ENCODE measurements around the gene RBBP5. TPM values are rescaled to one million over a fixed set of nuclear protein-coding genes. Genes with fewer than 3 reads are reported as not detected.

RBBP5 gene
- total RNA-seq, 1 experiment from 2014 or later: 23.8 TPM

GRCh38 chr1:205109269-205109668 lies 12.5 kb downstream of the RBBP5 start:
- no peak overlapping the region for H3K27ac Mint-ChIP-seq
- POLR2A ChIA-PET: no interaction called here
- no peak for TF ChIP-seq TP53 (CRISPR knock-in tag; IDR thresholded peaks at IDR 0.05)
- TF ChIP-seq KAT7 (CRISPR knock-in tag; IDR thresholded peaks at IDR 0.05; ENCODE audit: borderline replicate concordance): no peak
- no peak for TF ChIP-seq ZNF121 (CRISPR knock-in tag; IDR thresholded peaks at IDR 0.05)
- no peak for TF ChIP-seq GABPB1 (CRISPR knock-in tag; IDR thresholded peaks at IDR 0.05)
- no peak for TF ChIP-seq RORB (CRISPR knock-in tag; IDR thresholded peaks at IDR 0.05)
- TF ChIP-seq, protein P1, sequence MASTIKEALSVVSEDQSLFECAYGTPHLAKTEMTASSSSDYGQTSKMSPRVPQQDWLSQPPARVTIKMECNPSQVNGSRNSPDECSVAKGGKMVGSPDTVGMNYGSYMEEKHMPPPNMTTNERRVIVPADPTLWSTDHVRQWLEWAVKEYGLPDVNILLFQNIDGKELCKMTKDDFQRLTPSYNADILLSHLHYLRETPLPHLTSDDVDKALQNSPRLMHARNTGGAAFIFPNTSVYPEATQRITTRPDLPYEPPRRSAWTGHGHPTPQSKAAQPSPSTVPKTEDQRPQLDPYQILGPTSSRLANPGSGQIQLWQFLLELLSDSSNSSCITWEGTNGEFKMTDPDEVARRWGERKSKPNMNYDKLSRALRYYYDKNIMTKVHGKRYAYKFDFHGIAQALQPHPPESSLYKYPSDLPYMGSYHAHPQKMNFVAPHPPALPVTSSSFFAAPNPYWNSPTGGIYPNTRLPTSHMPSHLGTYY (CRISPR knock-in tag; IDR thresholded peaks at IDR 0.05): no peak
- TF ChIP-seq, protein P2, sequence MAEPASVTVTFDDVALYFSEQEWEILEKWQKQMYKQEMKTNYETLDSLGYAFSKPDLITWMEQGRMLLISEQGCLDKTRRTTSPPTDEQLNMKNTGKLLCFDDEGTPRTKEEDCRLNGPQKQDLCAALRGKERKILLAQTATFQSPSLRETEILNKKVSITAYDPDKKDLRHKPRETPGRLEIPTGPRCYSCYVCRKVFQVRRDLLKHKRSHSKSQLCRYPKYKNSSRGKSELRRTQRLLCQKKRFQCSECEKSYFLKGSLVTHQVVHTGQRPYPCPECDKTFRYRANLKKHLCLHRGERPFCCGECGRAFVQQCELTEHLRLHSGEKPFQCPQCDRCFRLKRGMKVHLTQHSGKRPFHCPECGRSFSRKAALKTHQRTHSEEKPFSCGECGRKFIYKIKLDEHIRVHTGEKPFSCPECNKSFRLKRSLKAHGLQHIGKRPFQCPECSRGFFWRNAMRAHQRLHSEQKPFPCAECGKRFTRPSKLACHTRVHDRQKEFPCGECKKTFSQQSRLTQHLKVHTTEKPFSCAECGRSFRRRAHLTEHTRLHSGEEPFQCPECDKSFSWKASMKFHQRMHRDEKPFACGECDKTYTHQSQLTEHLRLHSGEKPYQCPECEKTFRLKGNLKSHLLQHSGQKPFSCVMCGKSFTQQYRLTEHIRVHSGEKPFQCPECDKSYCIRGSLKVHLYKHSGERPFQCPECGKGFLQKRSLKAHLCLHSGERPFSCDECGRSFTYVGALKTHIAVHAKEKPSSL (CRISPR knock-in tag; conservative IDR thresholded peaks at IDR 0.05): no peak
- no peak for TF ChIP-seq JAZF1 (CRISPR knock-in tag; IDR thresholded peaks at IDR 0.05)
- TF ChIP-seq, protein P3, sequence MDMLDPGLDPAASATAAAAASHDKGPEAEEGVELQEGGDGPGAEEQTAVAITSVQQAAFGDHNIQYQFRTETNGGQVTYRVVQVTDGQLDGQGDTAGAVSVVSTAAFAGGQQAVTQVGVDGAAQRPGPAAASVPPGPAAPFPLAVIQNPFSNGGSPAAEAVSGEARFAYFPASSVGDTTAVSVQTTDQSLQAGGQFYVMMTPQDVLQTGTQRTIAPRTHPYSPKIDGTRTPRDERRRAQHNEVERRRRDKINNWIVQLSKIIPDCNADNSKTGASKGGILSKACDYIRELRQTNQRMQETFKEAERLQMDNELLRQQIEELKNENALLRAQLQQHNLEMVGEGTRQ (CRISPR knock-in tag; IDR thresholded peaks at IDR 0.05): no peak
- no peak for TF ChIP-seq ZNF396 (CRISPR knock-in tag; IDR thresholded peaks at IDR 0.05; ENCODE audit: borderline replicate concordance)
- TF ChIP-seq ETV6 (CRISPR knock-in tag; IDR thresholded peaks at IDR 0.05): no peak
- TF ChIP-seq, protein P4, sequence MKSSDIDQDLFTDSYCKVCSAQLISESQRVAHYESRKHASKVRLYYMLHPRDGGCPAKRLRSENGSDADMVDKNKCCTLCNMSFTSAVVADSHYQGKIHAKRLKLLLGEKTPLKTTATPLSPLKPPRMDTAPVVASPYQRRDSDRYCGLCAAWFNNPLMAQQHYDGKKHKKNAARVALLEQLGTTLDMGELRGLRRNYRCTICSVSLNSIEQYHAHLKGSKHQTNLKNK (CRISPR knock-in tag; IDR thresholded peaks at IDR 0.05): no peak
- TF ChIP-seq ELF4 (CRISPR knock-in tag; IDR thresholded peaks at IDR 0.05; ENCODE audit: low read depth): no peak
- TF ChIP-seq CTCF (IDR thresholded peaks at IDR 0.05): no peak
- DNase-seq (ENCODE audit: low spot score): no peak
- peaks cover 41% of the 10 kb centered on the region for H3K36me3 Mint-ChIP-seq
- H3K4me1 Mint-ChIP-seq: no peaks in the 10 kb centered on the region
- H3K4me3 Mint-ChIP-seq: no peak overlapping the region
- ATAC-seq: no peak
- H3K9me3 Mint-ChIP-seq: peaks cover 3% of the 10 kb centered on the region; the same call in 1 of the 2 replicates
- CTCF ChIA-PET: interaction anchor here (0.7 to 2.0 kb wide), 4 partner anchors 47 to 147 kb away, joined by 4 to 8 read pairs (median 5); no protein-coding TSS in a partner anchor
- no peaks in the 10 kb centered on the region for H3K27me3 Mint-ChIP-seq (ENCODE audit: low read depth)

DNA sequence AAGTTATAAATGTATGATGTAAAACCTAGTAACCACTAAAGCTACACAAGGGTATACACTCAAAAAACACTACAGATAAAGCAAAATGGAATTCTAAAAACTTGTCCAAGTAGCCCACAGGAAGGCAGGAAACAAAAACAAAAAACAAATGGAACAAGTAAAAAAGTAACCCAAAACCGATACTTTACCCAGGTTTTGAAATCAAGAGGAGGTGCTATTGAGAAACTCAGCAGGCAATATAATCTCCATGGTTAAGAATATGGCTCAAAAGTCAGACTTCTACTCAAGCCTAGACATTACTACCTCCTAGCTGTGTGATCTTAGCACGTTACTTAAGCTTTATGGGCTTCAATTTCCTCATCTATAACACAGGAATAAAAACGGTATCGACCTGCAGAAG lies 13.3 kb downstream of the RBBP5 start:
- ChIA-PET CTCF (interaction anchor here (1.6 kb wide), 1 partner anchor 47 kb away, joined by 6 read pairs; no protein-coding TSS in a partner anchor), POLR2A (no interaction called here)
- DNase-seq (ENCODE audit: low spot score): no peak
- Mint-ChIP-seq H3K9me3 (peaks cover 3% of the 10 kb centered on the region; the same call in 1 of the 2 replicates), H3K36me3 (peaks cover 44% of the 10 kb centered on the region), H3K4me3 (no peak overlapping the region), H3K27me3 (ENCODE audit: low read depth) (no peaks in the 10 kb centered on the region), H3K4me1 (no peaks in the 10 kb centered on the region), H3K27ac (no peak overlapping the region)
- no peak for ATAC-seq
- TF ChIP-seq, protein P2 (CRISPR knock-in tag; conservative IDR thresholded peaks at IDR 0.05): no peak
- TF ChIP-seq SP1 (CRISPR knock-in tag; conservative IDR thresholded peaks at IDR 0.05): no peak
- TF ChIP-seq ZNF396 (CRISPR knock-in tag; IDR thresholded peaks at IDR 0.05; ENCODE audit: borderline replicate concordance): no peak
- no peak for TF ChIP-seq ZNF671 (CRISPR knock-in tag; IDR thresholded peaks at IDR 0.05)
- no peak for TF ChIP-seq NFATC4 (CRISPR knock-in tag; IDR thresholded peaks at IDR 0.05)
- no peak for TF ChIP-seq CREB1 (CRISPR knock-in tag; IDR thresholded peaks at IDR 0.05)
- no peak for TF ChIP-seq ZNF219 (CRISPR knock-in tag; IDR thresholded peaks at IDR 0.05; ENCODE audit: borderline replicate concordance)
- no peak for TF ChIP-seq MYBL2 (CRISPR knock-in tag; IDR thresholded peaks at IDR 0.05)
- TF ChIP-seq ELF4 (CRISPR knock-in tag; IDR thresholded peaks at IDR 0.05; ENCODE audit: low read depth): no peak
- no peak for TF ChIP-seq TEAD1 (CRISPR knock-in tag; IDR thresholded peaks at IDR 0.05)
- TF ChIP-seq RELA (CRISPR knock-in tag; IDR thresholded peaks at IDR 0.05; ENCODE audit: borderline replicate concordance): no peak
- no peak for TF ChIP-seq CTCF (IDR thresholded peaks at IDR 0.05)
- no peak for TF ChIP-seq MLX (CRISPR knock-in tag; IDR thresholded peaks at IDR 0.05)
- no peak for TF ChIP-seq JUN (CRISPR knock-in tag; IDR thresholded peaks at IDR 0.05)
- no peak for TF ChIP-seq ZNF121 (CRISPR knock-in tag; IDR thresholded peaks at IDR 0.05)
